Caco-2 (cell line): Measurements from ENCODE around the gene IGSF3. TPM values are rescaled to one million over a fixed set of nuclear protein-coding genes. Genes with fewer than 3 reads are reported as not detected.

Experiments used
- BruUV-seq: library from RNA; stranded (reverse); fragments of 400-500 nt; replicated peaks from 2 replicates; lab custom pipeline; 2021; lab: Mats Ljungman, UMichigan
- CTCF ChIA-PET: fragments of 300-600 bp; sonication (Branson Sonifier 250); formaldehyde crosslinking; loops from one replicate; lab custom pipeline; 2022; ENCODE audit warnings: antibody characterized with exemption; lab: Charles Lee
- POLR2A ChIA-PET: fragments of 300-600 bp; sonication (Branson Sonifier 250); formaldehyde crosslinking; loops from one replicate; lab custom pipeline; 2022; ENCODE audit warnings: antibody characterized with exemption; lab: Charles Lee
- DNase-seq, 2 experiments: peaks; one replicate each; pipeline versions ENCODE4 v3.0.0 to v3.0.0-alpha.2; 2020 to 2022
- H3K27me3 ChIP-seq: replicated peaks from 2 replicates; pipeline ENCODE4 v1.6.0; 2011; ENCODE audit warnings: low read length; ENCODE audit not compliant: control insufficient read depth, insufficient read depth
- H3K36me3 ChIP-seq: 2 replicates; pipeline ENCODE4 v1.5.1; 2011; ENCODE audit warnings: low read length; ENCODE audit not compliant: control insufficient read depth, insufficient read depth
- H3K4me1 ChIP-seq: fragments of 250-450 bp; sonication (Bioruptor Pico); 2 replicates; pipeline ENCODE4 v1.5.1; 2020; ENCODE audit warnings: mild to moderate bottlenecking
- H3K4me3 ChIP-seq: 2 replicates; pipeline ENCODE4 v1.5.1; 2011; ENCODE audit warnings: low read depth, mild to moderate bottlenecking, control low read depth, low read length
- H3K9me3 ChIP-seq: fragments of 250-450 bp; sonication (Bioruptor Pico); 2 replicates; pipeline ENCODE4 v1.5.1; 2020; ENCODE audit warnings: mild to moderate bottlenecking, moderate library complexity
- H3K27ac Mint-ChIP-seq: one replicate; pipeline ENCODE4 v1.8.0; 2022; ENCODE audit warnings: mixed read lengths; ENCODE audit not compliant: unreplicated experiment
- H3K27me3 Mint-ChIP-seq: one replicate; pipeline ENCODE4 v1.8.0; 2022; ENCODE audit warnings: mixed read lengths; ENCODE audit not compliant: insufficient read depth, unreplicated experiment
- H3K36me3 Mint-ChIP-seq: one replicate; pipeline ENCODE4 v1.8.0; 2022; ENCODE audit warnings: mild to moderate bottlenecking, mixed read lengths; ENCODE audit not compliant: insufficient read depth, unreplicated experiment
- H3K4me1 Mint-ChIP-seq: one replicate; pipeline ENCODE4 v1.8.0; 2022; ENCODE audit warnings: low read depth, mixed read lengths; ENCODE audit not compliant: unreplicated experiment
- H3K4me3 Mint-ChIP-seq: one replicate; pipeline ENCODE4 v1.8.0; 2022; ENCODE audit warnings: mild to moderate bottlenecking, moderate library complexity, mixed read lengths; ENCODE audit not compliant: unreplicated experiment
- H3K9me3 Mint-ChIP-seq: one replicate; pipeline ENCODE4 v1.8.0; 2022; ENCODE audit warnings: mixed read lengths; ENCODE audit not compliant: unreplicated experiment
- intact Hi-C: fragments of 100-400 bp; cut with micrococcal nuclease; formaldehyde crosslinking; loops from one replicate; pipeline ENCODE4 v1.10.0; 2022; ENCODE audit not compliant: unreplicated experiment
- total RNA-seq: library from RNA; stranded (reverse); gene quantifications from 2 replicates; pipeline ENCODE4 v1.2.3, GENCODE V29; 2022
- TF ChIP-seq, protein P1 (sequence below), 2 experiments: fragments of 200-600 bp in 1 of 2; IDR thresholded peaks; 1 replicate in 1 of 2; 2 replicates in 1 of 2; pipeline versions ENCODE4 v1.5.1 to v1.8.0; 2011 to 2022; ENCODE audit warnings: antibody characterized with exemption in 1 of 2, control low read depth in 1 of 2, inconsistent platforms in 1 of 2, low read depth in 1 of 2, low read length in 1 of 2, mild to moderate bottlenecking in 1 of 2, moderate library complexity in 1 of 2; ENCODE audit not compliant: insufficient read depth in 1 of 2, severe bottlenecking in 1 of 2, unreplicated experiment in 1 of 2

The IGSF3 gene
- total RNA-seq, 1 experiment from 2014 or later = 24.0 TPM

DNA sequence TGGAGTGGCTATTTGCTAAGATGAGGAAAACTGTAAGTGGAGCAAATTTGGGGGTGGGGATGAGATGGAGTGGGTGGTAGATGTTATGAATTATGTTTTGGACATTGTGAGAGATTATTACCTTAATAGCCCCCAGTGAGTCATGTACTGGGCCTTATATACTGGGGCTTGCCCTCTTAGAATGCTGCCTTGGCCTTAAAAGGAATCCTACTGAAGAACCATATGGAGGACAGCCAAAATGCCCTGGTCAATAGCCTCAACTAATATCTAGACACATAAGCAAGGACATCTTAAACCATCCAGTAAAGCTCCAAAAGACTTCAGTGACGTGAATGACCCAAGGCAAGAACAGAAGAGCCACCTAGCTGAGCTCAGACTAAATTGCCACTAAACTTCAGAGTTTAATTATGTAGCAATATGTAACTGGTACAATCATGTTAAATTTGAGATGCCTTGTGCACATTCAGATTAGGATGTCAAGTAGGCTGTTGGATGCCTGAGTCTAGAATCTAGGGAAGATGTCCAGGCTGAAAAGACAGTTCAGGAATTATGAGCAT is 13.9 kb upstream of the IGSF3 start:
- no peaks in the 10 kb centered on the region; the same call in 1 of the 2 replicates for H3K9me3 ChIP-seq
- intact Hi-C loops = no loop called here
- BruUV-seq = no TSS peak
- no peaks in the 10 kb centered on the region for H3K4me1 ChIP-seq
- POLR2A ChIA-PET = no interaction called here
- DNase-seq = no peak
- H3K27me3 ChIP-seq = no peaks in the 10 kb centered on the region
- Mint-ChIP-seq H3K36me3 (no peaks in the 10 kb centered on the region), H3K4me1 (no peaks in the 10 kb centered on the region), H3K27me3 (no peaks in the 10 kb centered on the region), H3K4me3 (no peak overlapping the region), H3K27ac (no peak overlapping the region), H3K9me3 (no peaks in the 10 kb centered on the region)
- TF ChIP-seq, protein P1, sequence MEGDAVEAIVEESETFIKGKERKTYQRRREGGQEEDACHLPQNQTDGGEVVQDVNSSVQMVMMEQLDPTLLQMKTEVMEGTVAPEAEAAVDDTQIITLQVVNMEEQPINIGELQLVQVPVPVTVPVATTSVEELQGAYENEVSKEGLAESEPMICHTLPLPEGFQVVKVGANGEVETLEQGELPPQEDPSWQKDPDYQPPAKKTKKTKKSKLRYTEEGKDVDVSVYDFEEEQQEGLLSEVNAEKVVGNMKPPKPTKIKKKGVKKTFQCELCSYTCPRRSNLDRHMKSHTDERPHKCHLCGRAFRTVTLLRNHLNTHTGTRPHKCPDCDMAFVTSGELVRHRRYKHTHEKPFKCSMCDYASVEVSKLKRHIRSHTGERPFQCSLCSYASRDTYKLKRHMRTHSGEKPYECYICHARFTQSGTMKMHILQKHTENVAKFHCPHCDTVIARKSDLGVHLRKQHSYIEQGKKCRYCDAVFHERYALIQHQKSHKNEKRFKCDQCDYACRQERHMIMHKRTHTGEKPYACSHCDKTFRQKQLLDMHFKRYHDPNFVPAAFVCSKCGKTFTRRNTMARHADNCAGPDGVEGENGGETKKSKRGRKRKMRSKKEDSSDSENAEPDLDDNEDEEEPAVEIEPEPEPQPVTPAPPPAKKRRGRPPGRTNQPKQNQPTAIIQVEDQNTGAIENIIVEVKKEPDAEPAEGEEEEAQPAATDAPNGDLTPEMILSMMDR (IDR thresholded peaks at IDR 0.05; ENCODE audit: insufficient read depth in 1 of 2, low read depth in 1 of 2, low read length in 1 of 2, severe bottlenecking in 1 of 2, unreplicated experiment in 1 of 2) = no peak
- no peaks in the 10 kb centered on the region for H3K36me3 ChIP-seq
- no peak overlapping the region for H3K4me3 ChIP-seq
- CTCF ChIA-PET = no interaction called here

DNA sequence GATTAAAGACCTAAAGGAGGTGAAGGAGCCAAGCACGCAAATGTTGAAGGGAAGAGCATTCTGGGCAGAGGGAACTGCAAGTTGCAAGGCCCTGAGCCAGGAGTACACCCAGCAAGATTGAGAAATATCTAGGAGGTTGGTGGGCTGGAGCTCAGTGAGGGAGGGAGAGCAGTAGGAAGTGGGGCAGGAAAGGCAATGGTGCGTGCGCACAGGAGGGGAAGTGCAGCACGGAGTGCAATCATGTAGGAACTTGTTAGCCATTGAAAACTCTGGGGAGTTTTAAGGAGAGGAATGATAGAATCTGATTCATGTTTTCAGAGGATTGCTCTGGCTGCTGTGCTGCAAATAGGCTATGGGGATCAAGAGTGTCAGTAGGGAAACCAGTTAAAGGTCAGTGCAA is 13.2 kb upstream of the IGSF3 start:
- H3K4me1 Mint-ChIP-seq = no peaks in the 10 kb centered on the region
- no peak overlapping the region for H3K4me3 Mint-ChIP-seq
- Histone ChIP-seq H3K36me3 (no peaks in the 10 kb centered on the region), H3K27me3 (no peaks in the 10 kb centered on the region), H3K9me3 (no peaks in the 10 kb centered on the region; the same call in 1 of the 2 replicates), H3K4me1 (no peaks in the 10 kb centered on the region), H3K4me3 (no peak overlapping the region)
- DNase-seq = no peak
- TF ChIP-seq, protein P1 (IDR thresholded peaks at IDR 0.05; ENCODE audit: insufficient read depth in 1 of 2, low read depth in 1 of 2, low read length in 1 of 2, severe bottlenecking in 1 of 2, unreplicated experiment in 1 of 2) = no peak
- H3K27ac Mint-ChIP-seq = no peak overlapping the region
- no peaks in the 10 kb centered on the region for H3K36me3 Mint-ChIP-seq
- no TSS peak for BruUV-seq
- no peaks in the 10 kb centered on the region for H3K9me3 Mint-ChIP-seq
- ChIA-PET POLR2A (no interaction called here), CTCF (no interaction called here)
- intact Hi-C loops = no loop called here
- no peaks in the 10 kb centered on the region for H3K27me3 Mint-ChIP-seq

DNA sequence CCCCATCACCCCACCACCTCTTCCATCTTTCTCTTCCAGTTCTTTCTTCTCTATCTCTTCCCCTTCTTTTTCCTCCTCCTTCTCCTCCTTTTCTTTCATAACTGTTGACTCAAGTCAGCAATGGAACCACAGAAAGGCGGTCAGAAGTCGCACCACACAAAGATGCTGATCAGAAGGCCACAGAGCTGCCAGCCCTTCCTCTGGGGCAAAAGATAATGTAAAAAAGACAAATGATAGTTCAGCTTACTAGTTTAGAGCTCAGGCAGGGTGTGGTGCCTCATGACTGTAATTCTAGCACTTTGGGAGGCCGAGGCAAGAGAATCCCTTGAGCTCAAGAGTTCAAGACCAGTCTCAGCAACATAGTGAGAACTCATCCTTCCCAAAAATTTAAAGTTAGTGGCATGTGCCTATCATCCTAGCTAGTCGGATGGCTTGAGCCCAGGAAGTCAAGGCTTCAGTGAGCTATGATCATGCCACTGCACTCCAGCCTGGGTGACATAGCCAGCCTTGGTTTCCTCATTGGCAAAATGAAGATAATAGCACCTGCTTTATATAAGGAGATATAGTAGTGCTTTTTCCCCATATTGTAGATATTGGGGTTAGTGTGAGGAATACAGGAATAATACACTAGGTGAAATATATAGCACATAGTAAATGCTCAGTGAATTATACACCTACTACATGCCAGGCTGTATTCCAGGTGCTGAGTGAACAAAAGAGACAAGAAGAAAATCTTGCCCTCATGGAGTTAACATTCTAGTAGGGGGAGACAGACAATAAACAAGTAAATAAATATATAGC is 12.5 kb upstream of the IGSF3 start:
- Histone ChIP-seq H3K9me3 (no peaks in the 10 kb centered on the region; the same call in 1 of the 2 replicates), H3K36me3 (no peaks in the 10 kb centered on the region), H3K27me3 (no peaks in the 10 kb centered on the region), H3K4me3 (no peak overlapping the region), H3K4me1 (no peaks in the 10 kb centered on the region)
- Mint-ChIP-seq H3K27ac (no peak overlapping the region), H3K9me3 (no peaks in the 10 kb centered on the region), H3K27me3 (no peaks in the 10 kb centered on the region), H3K4me1 (no peaks in the 10 kb centered on the region), H3K4me3 (no peak overlapping the region), H3K36me3 (no peaks in the 10 kb centered on the region)
- ChIA-PET POLR2A (no interaction called here), CTCF (no interaction called here)
- DNase-seq = no peak
- BruUV-seq = no TSS peak
- intact Hi-C loops = no loop called here
- TF ChIP-seq, protein P1 (IDR thresholded peaks at IDR 0.05; ENCODE audit: insufficient read depth in 1 of 2, low read depth in 1 of 2, low read length in 1 of 2, severe bottlenecking in 1 of 2, unreplicated experiment in 1 of 2) = no peak
